Thymus (tissue), 11 donors: Measurements from ENCODE around the gene ARG2. TPM values are rescaled to one million over a fixed set of nuclear protein-coding genes. Genes with fewer than 3 reads are reported as not detected.

ENCODE experiments used
- DNase-seq, 9 donors: peaks; one replicate each; pipeline ENCODE4 v3.0.0-alpha.2; 2013; ENCODE audit warnings: low spot score in 9 of 9, low read depth in 6 of 9, missing footprints in 1 of 9
- H3K27ac ChIP-seq, 2 donors: one replicate each; pipeline ENCODE4 v1.5.1; 2013; ENCODE audit warnings: control low read depth in 1 of 2, low read depth in 1 of 2, low read length in 1 of 2, mild to moderate bottlenecking in 1 of 2, moderate library complexity in 1 of 2
- H3K27me3 ChIP-seq, 2 donors: one replicate each; pipeline ENCODE4 v1.5.1; 2013; ENCODE audit warnings: low read length in 1 of 2; ENCODE audit not compliant: control insufficient read depth in 2 of 2, insufficient read depth in 1 of 2
- H3K36me3 ChIP-seq, 2 donors: one replicate each; pipeline ENCODE4 v1.5.1; 2013; ENCODE audit warnings: low read length in 1 of 2, mild to moderate bottlenecking in 1 of 2, moderate library complexity in 1 of 2; ENCODE audit not compliant: control insufficient read depth in 2 of 2, insufficient read depth in 2 of 2
- H3K4me1 ChIP-seq, 2 donors: one replicate each; pipeline ENCODE4 v1.5.1; 2013; ENCODE audit warnings: low read length in 2 of 2; ENCODE audit not compliant: control insufficient read depth in 2 of 2, insufficient read depth in 2 of 2
- H3K4me3 ChIP-seq, 2 donors: one replicate each; pipeline ENCODE4 v1.5.1; 2013; ENCODE audit warnings: low read length in 2 of 2, control low read depth in 1 of 2, mild to moderate bottlenecking in 1 of 2
- H3K9me3 ChIP-seq, 2 donors: one replicate each; pipeline ENCODE4 v1.5.1; 2013; ENCODE audit warnings: low read length in 1 of 2, mild to moderate bottlenecking in 1 of 2; ENCODE audit not compliant: control insufficient read depth in 2 of 2, insufficient read depth in 1 of 2
- WGBS: extraction: QIAGEN DNeasy Blood & Tissue Kit; methylation state at CpG from one replicate; pipeline ENCODE4 v1.1.7; 2013; 5-methylcytosine and 5-hydroxymethylcytosine counted together
- polyA plus RNA-seq: library from polyadenylated mRNA; stranded (reverse); fragments of 200-250 nt; gene quantifications from one replicate; pipeline ENCODE4 v1.2.3, GENCODE V29; 2013
- total RNA-seq: library from RNA; stranded (reverse); fragments of 120-200 nt; gene quantifications from one replicate; pipeline ENCODE4 v1.2.4, GENCODE V29; 2013
- donor health status: healthy.

The ARG2 gene
- total and polyA plus RNA-seq, 2 donors: 2.4 to 27.8 TPM

GRCh38 chr14:67663633-67664032 is 43.9 kb downstream of the ARG2 start:
- H3K27me3 ChIP-seq: no peaks in the 10 kb centered on the region
- DNase-seq: no peak
- H3K36me3 ChIP-seq: peaks cover 6 to 8% of the 10 kb centered on the region in 2 donors
- peaks cover 3 to 4% of the 10 kb centered on the region in 2 donors for H3K4me1 ChIP-seq
- WGBS: 91% methylated on average over 4 of the region's 4 CpGs
- H3K9me3 ChIP-seq: no peaks in the 10 kb centered on the region
- no peak overlapping the region for H3K27ac ChIP-seq
- no peak overlapping the region for H3K4me3 ChIP-seq

- no peaks in the 10 kb centered on the region for H3K9me3 ChIP-seq
- no peak overlapping the region for H3K4me3 ChIP-seq
- no peak for DNase-seq
- WGBS: 96% methylated on average over 2 of the region's 2 CpGs
- no peak overlapping the region for H3K27ac ChIP-seq
- H3K27me3 ChIP-seq: no peaks in the 10 kb centered on the region
- H3K4me1 ChIP-seq: peaks cover 3 to 4% of the 10 kb centered on the region in 2 donors
- H3K36me3 ChIP-seq: no peaks in the 10 kb centered on the region
Measured at GRCh38 chr14:67665868-67666267, 46.1 kb downstream of the ARG2 start.

- H3K9me3 ChIP-seq: no peaks in the 10 kb centered on the region
- no peaks in the 10 kb centered on the region for H3K36me3 ChIP-seq
- WGBS: 37% methylated on average over 1 of the region's 1 CpG
- H3K27me3 ChIP-seq: no peaks in the 10 kb centered on the region
- DNase-seq: peak; percentile 14 to 76 (median 47)
- H3K27ac ChIP-seq: peak overlapping the region in 1 of 2 donors; percentile 31
- H3K4me3 ChIP-seq: no peak overlapping the region
- peaks cover 3 to 4% of the 10 kb centered on the region in 2 donors for H3K4me1 ChIP-seq
Measured at GRCh38 chr14:67666750-67667449, 47.2 kb downstream of the ARG2 start.

GRCh38 chr14:67668559-67668958 is 48.8 kb downstream of the ARG2 start:
- Histone ChIP-seq H3K4me1 (peaks cover 6 to 15% of the 10 kb centered on the region in 2 donors), H3K4me3 (no peak overlapping the region), H3K27ac (no peak overlapping the region), H3K9me3 (no peaks in the 10 kb centered on the region), H3K27me3 (no peaks in the 10 kb centered on the region), H3K36me3 (no peaks in the 10 kb centered on the region)
- DNase-seq: no peak

- DNase-seq: no peak
- WGBS: 80% methylated on average over 5 of the region's 5 CpGs
- Histone ChIP-seq H3K27ac (no peak overlapping the region), H3K4me3 (peak overlapping the region; percentile 66 to 73), H3K36me3 (peaks cover 10 to 11% of the 10 kb centered on the region in 2 donors), H3K27me3 (no peaks in the 10 kb centered on the region), H3K4me1 (peaks cover 6 to 21% of the 10 kb centered on the region in 2 donors), H3K9me3 (no peaks in the 10 kb centered on the region)
Measured at GRCh38 chr14:67673451-67673850, 53.7 kb downstream of the ARG2 start.

- DNase-seq: peak in 6 of 9 donors; percentile 23 to 67 (median 42)
- no peaks in the 10 kb centered on the region for H3K27me3 ChIP-seq
- under 1% methylated on average over 25 of the region's 25 CpGs for WGBS
- peaks cover 10 to 13% of the 10 kb centered on the region in 2 donors for H3K36me3 ChIP-seq
- H3K27ac ChIP-seq: peak overlapping the region; percentile 81 to 90
- peak overlapping the region; percentile 66 to 73 for H3K4me3 ChIP-seq
- no peaks in the 10 kb centered on the region for H3K9me3 ChIP-seq
- H3K4me1 ChIP-seq: peaks cover 6 to 21% of the 10 kb centered on the region in 2 donors
Measured at GRCh38 chr14:67674139-67674479, 54.4 kb downstream of the ARG2 start.

- under 1% methylated on average over 87 of the region's 87 CpGs for WGBS
- H3K27me3 ChIP-seq: no peaks in the 10 kb centered on the region
- H3K9me3 ChIP-seq: no peaks in the 10 kb centered on the region
- H3K4me1 ChIP-seq: peaks cover 6 to 21% of the 10 kb centered on the region in 2 donors
- peak within 1 kb of the TSS; percentile 90 to 98 for H3K27ac ChIP-seq
- peaks cover 10 to 13% of the 10 kb centered on the region in 2 donors for H3K36me3 ChIP-seq
- peak; percentile 50 to 91 (median 78) for DNase-seq
- H3K4me3 ChIP-seq: peak within 1 kb of the TSS; percentile 66 to 73
Measured at GRCh38 chr14:67674480-67675218, 54.9 kb downstream of the ARG2 start, which contains the start of gene VTI1B. Gene VTI1B, minus strand, starts transcription at chr14:67674632. Its CDS starts 143 bp downstream, at chr14:67674489.

- H3K4me3 ChIP-seq: peak overlapping the region; percentile 66 to 73
- H3K27ac ChIP-seq: peak overlapping the region; percentile 28 to 98
- H3K36me3 ChIP-seq: peaks cover 10 to 18% of the 10 kb centered on the region in 2 donors
- H3K27me3 ChIP-seq: no peaks in the 10 kb centered on the region
- DNase-seq: peak in 1 of 9 donors; percentile 17
- H3K9me3 ChIP-seq: no peaks in the 10 kb centered on the region
- H3K4me1 ChIP-seq: peaks cover 6 to 21% of the 10 kb centered on the region in 2 donors
- 51% methylated on average over 16 of the region's 16 CpGs for WGBS
Measured at GRCh38 chr14:67675219-67675582, 55.5 kb downstream of the ARG2 start.

- peaks cover 12 to 42% of the 10 kb centered on the region in 2 donors for H3K36me3 ChIP-seq
- WGBS: 99% methylated on average over 2 of the region's 2 CpGs
Measured at GRCh38 chr14:67679006-67679405, 59.3 kb downstream of the ARG2 start.

More at GRCh38 chr14:67679006-67679405, 59.3 kb downstream of the ARG2 start:
- no peaks in the 10 kb centered on the region for H3K9me3 ChIP-seq
- H3K4me3 ChIP-seq: no peak overlapping the region
- peaks cover 0 to 5% of the 10 kb centered on the region in 2 donors for H3K4me1 ChIP-seq
- DNase-seq: no peak
- H3K27ac ChIP-seq: no peak overlapping the region
- H3K27me3 ChIP-seq: no peaks in the 10 kb centered on the region
